Uterine smooth muscle cell (primary cell): ENCODE measurements around the gene POTED. TPM values are rescaled to one million over a fixed set of nuclear protein-coding genes. Genes with fewer than 3 reads are reported as not detected.

Experiments
- total RNA-seq: library from RNA; depleted of rRNA; stranded (reverse); fragments of >200 nt; gene quantifications from 2 replicates; pipeline ENCODE4 v1.2.3, GENCODE V29; 2014

The POTED gene
- not detected in 2 replicates for total RNA-seq

GRCh38 chr21:13609477-13609876, at the start of gene POTED:
POTED (plus strand) TSS chr21:13609777; CDS start chr21:13610229, 452 bp downstream.

